ENCODE results near the gene CFAP46.
"Not testable (repeated sequence)": the region's sequence is repeated elsewhere in the genome, so short reads cannot be mapped to it uniquely, and the experiment has no call there.

The CFAP46 gene

DNA sequence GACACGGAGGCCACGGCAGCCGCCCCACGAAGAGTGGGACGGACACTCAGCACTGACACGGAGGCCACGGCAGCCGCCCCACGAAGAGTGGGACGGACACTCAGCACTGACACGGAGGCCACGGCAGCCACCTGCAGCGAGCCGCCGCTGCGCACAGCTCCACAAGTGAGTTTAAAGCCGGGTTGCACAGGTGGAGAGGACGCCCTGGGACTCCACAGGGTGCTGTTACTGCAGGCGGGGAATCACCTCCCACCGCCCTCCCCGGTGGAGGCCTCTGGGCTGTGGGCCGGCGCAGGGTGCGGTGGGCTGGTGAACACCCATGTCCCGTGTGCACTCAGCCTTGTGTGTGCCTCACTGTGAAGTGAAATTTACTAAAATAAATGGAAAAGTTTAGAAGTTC is 169.6 kb downstream of the CFAP46 start:
- not testable (repeated sequence) for H3K4me3 ChIP-seq (ENCODE audit: low read length); H3K9ac ChIP-seq (ENCODE audit: low read length); H3K36me3 ChIP-seq (ENCODE audit: control insufficient read depth, insufficient read depth, low read length); H3K9me3 ChIP-seq (ENCODE audit: control insufficient read depth, low read length); H3K27me3 ChIP-seq (ENCODE audit: control insufficient read depth, insufficient read depth, low read length)
- peaks cover 25% of the 10 kb centered on the region for H3K4me1 ChIP-seq (ENCODE audit: control insufficient read depth, insufficient read depth, low read length)

DNA sequence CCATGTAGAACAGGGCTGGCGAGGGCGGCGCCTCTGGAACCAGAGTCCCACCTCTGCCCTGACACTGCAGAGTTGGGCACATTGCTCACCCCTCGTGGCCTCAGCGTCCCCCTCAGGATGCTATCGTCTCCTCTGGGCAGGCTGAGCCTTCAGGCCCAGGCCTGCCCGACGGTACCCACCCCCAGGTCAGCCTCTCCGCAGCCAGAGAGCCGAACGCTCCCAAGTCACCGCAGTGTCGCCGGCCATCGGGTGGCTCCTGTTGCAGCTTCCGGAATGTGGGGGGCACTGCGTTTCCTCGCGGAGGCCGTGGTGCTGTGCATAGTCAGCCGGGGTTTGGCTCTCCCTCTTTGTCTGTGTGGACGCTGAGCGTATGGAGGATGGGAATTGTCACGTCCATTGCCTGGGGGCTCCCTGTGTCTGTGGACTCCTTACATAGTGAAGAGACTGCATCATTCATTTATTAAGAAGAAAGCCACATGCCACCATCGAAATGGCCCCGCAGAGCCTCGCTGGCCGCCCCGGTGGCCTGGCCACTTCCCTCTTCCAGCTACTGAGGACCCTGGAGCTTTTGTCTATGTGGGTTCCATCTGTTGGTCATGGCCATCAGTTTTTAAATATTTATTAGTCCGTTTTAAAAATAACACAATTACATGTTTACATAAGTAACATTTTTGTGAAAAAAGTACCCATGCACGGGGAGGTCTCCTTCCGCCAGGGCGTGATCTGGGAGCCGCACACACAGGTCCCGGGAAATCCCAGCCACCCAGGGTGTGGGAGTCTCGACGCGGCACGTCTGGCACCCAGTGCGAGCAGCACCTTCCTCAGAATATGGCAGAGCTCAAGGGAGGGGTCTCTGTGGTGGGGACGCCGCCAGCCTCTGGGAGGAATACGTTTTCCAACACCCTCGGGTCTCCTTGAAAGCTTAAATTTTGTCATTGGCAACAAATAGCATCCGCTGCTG is 172.0 kb downstream of the CFAP46 start:
- Histone ChIP-seq H3K36me3 (ENCODE audit: control insufficient read depth, insufficient read depth, low read length) (no peaks in the 10 kb centered on the region), H3K9ac (ENCODE audit: low read length) (no peak overlapping the region), H3K27me3 (ENCODE audit: control insufficient read depth, insufficient read depth, low read length) (no peaks in the 10 kb centered on the region), H3K9me3 (ENCODE audit: control insufficient read depth, low read length) (no peaks in the 10 kb centered on the region), H3K4me1 (ENCODE audit: control insufficient read depth, insufficient read depth, low read length) (peaks cover 8% of the 10 kb centered on the region), H3K4me3 (ENCODE audit: low read length) (no peak overlapping the region)

DNA sequence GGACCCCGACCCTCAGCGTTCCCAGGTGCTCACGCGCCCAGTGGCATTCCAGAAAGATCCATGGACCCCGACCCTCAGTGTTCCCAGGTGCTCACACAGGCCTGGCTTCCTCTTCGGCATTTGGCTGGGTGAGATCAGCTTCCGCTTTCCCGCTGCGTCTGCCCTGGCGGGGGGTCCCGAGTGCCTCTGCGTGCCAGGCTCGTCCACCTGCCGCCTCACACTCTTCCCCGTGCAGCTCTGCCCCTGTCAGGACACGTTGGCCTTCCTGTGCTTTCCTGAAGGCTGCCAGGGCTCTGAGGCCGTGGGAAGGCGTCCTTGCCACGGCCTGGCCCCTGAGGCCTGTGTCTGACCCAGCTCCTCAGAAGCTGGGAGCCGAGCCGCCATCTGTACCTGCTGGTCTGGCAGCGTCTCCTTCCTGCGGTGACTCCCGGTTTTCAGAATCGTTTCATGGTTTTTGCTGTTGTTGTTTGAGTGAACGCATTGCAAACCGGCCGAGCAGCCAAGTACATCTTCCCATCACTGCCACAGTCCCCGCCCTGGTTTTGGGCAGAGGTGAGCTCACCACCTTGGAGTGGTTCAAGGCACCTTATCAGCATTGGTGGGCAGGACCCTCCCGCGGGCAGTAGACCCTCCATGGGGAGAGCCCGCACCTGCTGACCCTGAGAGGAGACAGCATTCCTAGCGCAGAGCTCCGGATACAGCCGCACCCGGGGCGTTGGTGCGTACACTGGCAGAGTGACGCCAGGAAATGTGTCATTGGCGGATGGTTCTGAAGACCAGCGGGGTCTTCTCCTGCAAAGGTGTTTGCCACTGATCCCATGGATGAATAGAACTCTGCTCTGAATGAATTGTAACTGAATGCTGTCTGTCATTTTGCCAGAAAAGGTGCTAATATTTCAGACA is 173.8 kb downstream of the CFAP46 start:
- H3K27me3 ChIP-seq (ENCODE audit: control insufficient read depth, insufficient read depth, low read length), result no peaks in the 10 kb centered on the region
- no peak overlapping the region for H3K9ac ChIP-seq (ENCODE audit: low read length)
- H3K9me3 ChIP-seq (ENCODE audit: control insufficient read depth, low read length), result no peaks in the 10 kb centered on the region
- no peak overlapping the region for H3K4me3 ChIP-seq (ENCODE audit: low read length)
- H3K4me1 ChIP-seq (ENCODE audit: control insufficient read depth, insufficient read depth, low read length), result peaks cover 10% of the 10 kb centered on the region
- no peaks in the 10 kb centered on the region for H3K36me3 ChIP-seq (ENCODE audit: control insufficient read depth, insufficient read depth, low read length)

DNA sequence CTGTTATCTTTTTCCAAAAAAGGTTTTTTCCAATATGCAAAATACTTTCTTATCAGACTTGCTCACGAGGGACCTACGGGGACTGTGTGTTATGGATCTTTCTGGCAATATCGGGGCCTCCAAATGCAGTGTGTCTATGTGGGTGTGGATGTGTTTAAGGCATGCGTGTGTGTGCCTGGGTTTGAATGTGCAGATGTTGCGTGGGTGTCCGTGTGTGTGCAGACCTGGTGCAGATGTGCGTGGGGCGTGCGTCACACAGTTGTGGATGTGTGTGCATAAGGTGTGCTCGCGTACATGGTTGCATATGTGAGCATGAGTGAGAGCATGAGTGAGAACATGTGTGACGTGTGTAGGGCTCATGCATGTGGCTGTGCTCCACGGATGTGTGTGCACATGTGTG is 176.1 kb downstream of the CFAP46 start:
- H3K9ac ChIP-seq (ENCODE audit: low read length), result no peak overlapping the region
- H3K4me3 ChIP-seq (ENCODE audit: low read length), result no peak overlapping the region
- no peaks in the 10 kb centered on the region for H3K9me3 ChIP-seq (ENCODE audit: control insufficient read depth, low read length)
- H3K27me3 ChIP-seq (ENCODE audit: control insufficient read depth, insufficient read depth, low read length), result no peaks in the 10 kb centered on the region
- H3K36me3 ChIP-seq (ENCODE audit: control insufficient read depth, insufficient read depth, low read length), result no peaks in the 10 kb centered on the region
- peaks cover 14% of the 10 kb centered on the region for H3K4me1 ChIP-seq (ENCODE audit: control insufficient read depth, insufficient read depth, low read length)

DNA sequence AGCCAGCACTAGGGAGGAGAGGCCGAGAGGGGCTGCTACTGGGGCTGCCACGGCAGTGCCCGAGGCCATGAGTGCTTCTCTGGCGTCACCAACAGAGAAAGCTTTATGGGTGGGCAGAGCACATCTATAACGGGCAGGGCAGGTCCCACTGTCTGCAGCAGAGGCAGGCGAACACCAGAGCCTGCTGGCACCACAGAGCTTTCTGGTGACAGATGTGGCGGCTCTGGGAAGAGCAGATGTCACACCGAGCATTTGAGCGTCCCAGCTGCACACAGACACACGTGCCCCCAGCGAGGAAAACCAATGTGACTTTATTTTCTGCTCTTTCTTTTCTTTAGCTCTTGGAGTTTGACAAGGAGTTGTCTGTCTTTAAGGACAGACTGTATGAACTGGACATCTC is 176.9 kb downstream of the CFAP46 start:
- Histone ChIP-seq H3K27me3 (ENCODE audit: control insufficient read depth, insufficient read depth, low read length) (no peaks in the 10 kb centered on the region), H3K4me3 (ENCODE audit: low read length) (no peak overlapping the region), H3K36me3 (ENCODE audit: control insufficient read depth, insufficient read depth, low read length) (no peaks in the 10 kb centered on the region), H3K9me3 (ENCODE audit: control insufficient read depth, low read length) (no peaks in the 10 kb centered on the region), H3K4me1 (ENCODE audit: control insufficient read depth, insufficient read depth, low read length) (peaks cover 17% of the 10 kb centered on the region), H3K9ac (ENCODE audit: low read length) (no peak overlapping the region)

DNA sequence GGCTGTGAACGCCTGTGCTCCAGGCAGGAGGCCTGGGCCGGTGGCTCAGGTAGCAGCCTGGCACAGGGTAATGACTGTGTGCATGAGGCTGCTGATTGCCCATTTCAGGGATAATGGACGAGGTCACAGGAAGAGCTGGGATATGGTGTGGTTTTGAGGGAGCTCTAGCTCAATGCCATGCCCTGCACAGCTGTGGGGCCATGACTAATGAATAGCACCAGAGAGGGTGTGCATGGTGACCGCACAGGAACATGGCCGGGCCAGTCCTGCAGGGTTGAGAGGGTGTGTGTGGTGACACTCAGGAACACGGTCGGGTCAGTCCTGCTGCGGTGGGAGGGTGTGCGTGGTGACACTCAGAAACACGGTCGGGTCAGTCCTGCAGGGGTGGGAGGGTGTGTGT is 178.3 kb downstream of the CFAP46 start:
- no peaks in the 10 kb centered on the region for H3K27me3 ChIP-seq (ENCODE audit: control insufficient read depth, insufficient read depth, low read length)
- H3K4me3 ChIP-seq (ENCODE audit: low read length), result no peak overlapping the region
- no peak overlapping the region for H3K9ac ChIP-seq (ENCODE audit: low read length)
- no peaks in the 10 kb centered on the region for H3K9me3 ChIP-seq (ENCODE audit: control insufficient read depth, low read length)
- H3K36me3 ChIP-seq (ENCODE audit: control insufficient read depth, insufficient read depth, low read length), result no peaks in the 10 kb centered on the region
- peaks cover 30% of the 10 kb centered on the region for H3K4me1 ChIP-seq (ENCODE audit: control insufficient read depth, insufficient read depth, low read length)

DNA sequence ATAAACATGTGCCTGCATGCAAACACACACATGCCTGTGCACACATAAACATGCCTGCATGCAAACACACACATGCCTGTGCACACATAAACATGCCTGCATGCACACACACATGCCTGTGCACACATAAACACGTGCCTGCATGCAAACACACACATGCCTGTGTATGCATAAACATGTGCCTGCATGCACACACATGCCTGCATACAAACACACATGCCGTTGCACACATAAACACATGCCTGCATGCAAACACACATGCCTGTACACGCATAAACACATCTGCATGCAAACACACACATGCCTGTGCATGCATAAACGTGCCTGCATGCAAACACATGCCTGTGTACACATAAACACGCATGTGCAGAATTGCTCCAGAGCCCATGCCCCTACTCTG is 178.8 kb downstream of the CFAP46 start:
- Histone ChIP-seq H3K4me3 (ENCODE audit: low read length) (no peak overlapping the region), H3K9ac (ENCODE audit: low read length) (no peak overlapping the region), H3K4me1 (ENCODE audit: control insufficient read depth, insufficient read depth, low read length) (peaks cover 36% of the 10 kb centered on the region), H3K36me3 (ENCODE audit: control insufficient read depth, insufficient read depth, low read length) (no peaks in the 10 kb centered on the region), H3K9me3 (ENCODE audit: control insufficient read depth, low read length) (no peaks in the 10 kb centered on the region), H3K27me3 (ENCODE audit: control insufficient read depth, insufficient read depth, low read length) (no peaks in the 10 kb centered on the region)

DNA sequence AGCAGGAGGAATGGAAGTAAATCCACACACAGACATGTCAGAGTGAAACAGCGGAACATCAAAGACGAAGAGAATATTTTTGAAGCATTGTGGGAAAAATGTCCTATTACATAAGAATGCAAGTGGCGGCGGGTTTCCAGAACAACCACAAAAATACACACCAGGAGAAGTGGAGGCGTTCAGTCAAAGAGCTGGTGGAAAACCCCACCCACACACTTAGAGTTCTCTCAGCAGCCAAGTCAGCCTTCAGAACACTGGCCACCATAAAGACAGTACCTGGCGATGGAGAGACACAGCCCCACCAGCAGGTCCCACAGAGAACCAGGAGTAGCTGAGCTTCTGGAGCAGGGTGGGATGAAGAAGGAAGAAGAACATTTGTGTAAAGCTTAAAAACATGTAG is 180.1 kb downstream of the CFAP46 start:
- Histone ChIP-seq H3K9me3 (ENCODE audit: control insufficient read depth, low read length) (no peaks in the 10 kb centered on the region), H3K27me3 (ENCODE audit: control insufficient read depth, insufficient read depth, low read length) (no peaks in the 10 kb centered on the region), H3K9ac (ENCODE audit: low read length) (no peak overlapping the region), H3K4me3 (ENCODE audit: low read length) (no peak overlapping the region), H3K4me1 (ENCODE audit: control insufficient read depth, insufficient read depth, low read length) (peaks cover 40% of the 10 kb centered on the region), H3K36me3 (ENCODE audit: control insufficient read depth, insufficient read depth, low read length) (no peaks in the 10 kb centered on the region)

DNA sequence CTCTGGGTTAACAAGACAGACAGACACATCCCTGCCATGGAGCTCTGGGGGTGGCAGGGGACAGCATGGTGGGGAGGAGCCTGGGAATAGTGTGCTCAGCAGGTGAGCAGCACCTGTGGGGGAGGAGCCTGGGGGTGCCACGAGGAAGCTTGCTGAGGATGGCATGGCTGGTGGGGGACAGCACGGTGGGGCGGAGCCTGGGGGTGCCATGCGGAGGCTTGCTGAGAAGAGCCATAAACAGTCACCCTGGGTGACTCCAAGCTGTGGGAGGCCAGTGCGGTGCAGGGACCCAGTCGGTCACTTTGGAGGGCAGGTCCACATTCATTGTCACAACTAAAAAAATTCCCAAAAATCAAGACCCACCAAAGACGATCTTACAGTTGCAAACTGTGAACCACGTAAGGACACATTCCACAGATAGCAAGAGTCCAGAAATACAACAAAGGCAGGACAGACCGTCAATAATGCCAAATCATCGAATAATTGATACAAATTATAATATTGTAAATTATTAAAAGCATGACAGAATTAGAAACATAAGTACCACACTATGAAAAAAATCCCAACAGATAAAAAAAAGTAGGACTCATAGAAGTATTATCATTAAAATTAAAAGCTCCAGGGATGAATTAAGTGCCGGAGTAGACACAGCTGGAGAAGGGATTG is 180.8 kb downstream of the CFAP46 start:
- H3K9ac ChIP-seq (ENCODE audit: low read length), result no peak overlapping the region
- H3K4me1 ChIP-seq (ENCODE audit: control insufficient read depth, insufficient read depth, low read length), result peaks cover 40% of the 10 kb centered on the region
- no peaks in the 10 kb centered on the region for H3K36me3 ChIP-seq (ENCODE audit: control insufficient read depth, insufficient read depth, low read length)
- H3K4me3 ChIP-seq (ENCODE audit: low read length), result no peak overlapping the region
- no peaks in the 10 kb centered on the region for H3K27me3 ChIP-seq (ENCODE audit: control insufficient read depth, insufficient read depth, low read length)
- H3K9me3 ChIP-seq (ENCODE audit: control insufficient read depth, low read length), result no peaks in the 10 kb centered on the region

DNA sequence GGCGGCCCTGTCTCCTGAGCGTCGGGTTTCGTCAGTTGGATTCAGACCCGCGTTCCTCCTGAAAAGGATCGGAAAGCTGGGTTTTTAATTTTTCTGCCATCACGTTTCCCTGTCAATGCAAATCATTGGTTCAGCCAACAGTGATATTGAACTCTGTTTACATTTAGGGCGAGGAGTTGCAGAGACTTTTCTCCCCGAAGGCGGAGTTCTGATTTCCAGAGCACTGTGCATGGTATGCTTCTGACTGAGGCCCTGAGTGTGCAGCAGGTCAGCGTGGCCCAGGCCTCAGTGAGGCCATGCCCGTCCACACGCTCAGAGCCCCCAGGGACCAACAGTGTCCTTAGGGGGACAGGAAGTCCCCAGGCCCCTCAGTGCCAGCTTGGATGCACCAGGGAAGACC is 183.5 kb downstream of the CFAP46 start:
- H3K36me3 ChIP-seq (ENCODE audit: control insufficient read depth, insufficient read depth, low read length), result no peaks in the 10 kb centered on the region
- no peak overlapping the region for H3K4me3 ChIP-seq (ENCODE audit: low read length)
- H3K9me3 ChIP-seq (ENCODE audit: control insufficient read depth, low read length), result no peaks in the 10 kb centered on the region
- H3K9ac ChIP-seq (ENCODE audit: low read length), result peak overlapping the region; percentile 68
- no peaks in the 10 kb centered on the region for H3K27me3 ChIP-seq (ENCODE audit: control insufficient read depth, insufficient read depth, low read length)
- H3K4me1 ChIP-seq (ENCODE audit: control insufficient read depth, insufficient read depth, low read length), result peaks cover 36% of the 10 kb centered on the region
